Esophagus (tissue), 2 donors: ENCODE data around the gene CCDC177. TPM values are rescaled to one million over a fixed set of nuclear protein-coding genes. Genes with fewer than 3 reads are reported as not detected.
A peak's percentile ranks its signal among the peaks of the same experiment; 100 is the strongest.

Experiments
- H3K27ac ChIP-seq, 2 donors: one replicate each; pipeline ENCODE4 v1.5.1; 2013; ENCODE audit warnings: low read depth in 2 of 2, mild to moderate bottlenecking in 2 of 2, inconsistent platforms in 1 of 2, low read length in 1 of 2, moderate library complexity in 1 of 2
- H3K27me3 ChIP-seq, 2 donors: one replicate each; pipeline ENCODE4 v1.6.1; 2013; ENCODE audit warnings: low read length in 2 of 2, control low read depth in 1 of 2, mild to moderate bottlenecking in 1 of 2; ENCODE audit not compliant: insufficient read depth in 2 of 2, control insufficient read depth in 1 of 2
- H3K36me3 ChIP-seq, 2 donors: one replicate each; pipeline ENCODE4 v1.6.1; 2013; ENCODE audit warnings: low read length in 1 of 2; ENCODE audit not compliant: control insufficient read depth in 2 of 2, insufficient read depth in 2 of 2
- H3K4me1 ChIP-seq, 2 donors: one replicate each; pipeline ENCODE4 v1.6.1; 2013; ENCODE audit warnings: low read length in 1 of 2; ENCODE audit not compliant: control insufficient read depth in 2 of 2, insufficient read depth in 2 of 2
- H3K4me3 ChIP-seq, 2 donors: one replicate each; pipeline ENCODE4 v1.5.1; 2013; ENCODE audit warnings: low read length in 2 of 2, mild to moderate bottlenecking in 2 of 2, low read depth in 1 of 2, moderate library complexity in 1 of 2
- H3K9me3 ChIP-seq, 2 donors: one replicate each; pipeline ENCODE4 v1.6.1; 2013; ENCODE audit warnings: mild to moderate bottlenecking in 2 of 2, low read depth in 1 of 2, low read length in 1 of 2, moderate library complexity in 1 of 2; ENCODE audit not compliant: control insufficient read depth in 2 of 2, insufficient read depth in 1 of 2
- WGBS, 2 donors: extraction: QIAGEN DNeasy Blood & Tissue Kit; methylation state at CpG; one replicate each; pipeline ENCODE4 v1.1.7; 2013; 5-methylcytosine and 5-hydroxymethylcytosine counted together
- polyA plus RNA-seq, 2 donors: library from polyadenylated mRNA; stranded (reverse); fragments of 200-250 nt; gene quantifications; one replicate each; pipeline ENCODE4 v1.2.3, GENCODE V29; 2013
- donor health status: healthy with polysubstance abuse.
- donor health status: Bipolar disorder and iron deficiency.

CCDC177 gene
- under 1 TPM; 0.01 to 0.04 TPM for polyA plus RNA-seq

DNA sequence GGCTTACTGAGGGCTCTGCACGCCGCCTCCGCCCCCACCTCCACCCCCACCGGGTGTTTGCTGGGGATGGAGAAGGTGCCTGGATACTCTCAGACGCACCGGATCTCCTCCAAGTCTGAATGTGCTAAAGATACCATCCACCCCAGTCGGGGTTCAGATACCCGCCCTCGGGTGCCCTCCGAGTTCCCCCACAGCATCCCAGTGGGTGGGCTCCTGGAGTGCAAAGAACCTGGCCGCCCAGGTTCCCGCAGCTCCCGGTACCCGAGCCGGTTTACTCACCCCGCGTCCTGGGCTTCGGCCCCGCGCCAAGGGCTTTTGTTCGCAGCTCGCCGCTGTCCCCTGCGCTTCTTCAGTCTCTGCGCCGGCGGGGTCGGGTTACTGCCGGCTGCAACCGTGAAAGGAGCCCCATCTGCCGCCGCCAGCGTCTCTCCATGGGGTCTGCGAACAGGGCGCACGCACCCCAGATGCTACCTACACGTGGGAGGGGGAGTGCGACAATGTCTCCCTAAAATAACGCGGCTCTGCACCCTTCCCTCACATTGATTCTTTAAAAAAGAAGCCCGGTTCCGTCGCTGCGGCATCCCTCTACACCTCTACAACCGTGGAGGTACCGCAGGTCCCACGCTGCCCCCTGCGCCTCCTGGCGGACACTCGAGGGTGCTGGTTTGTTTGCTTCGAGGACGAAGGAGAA, at the start of gene CCDC177:
Gene CCDC177, minus strand, starts transcription at position 609 of the 691 bp plus-strand sequence. CDS start 1,249 bp downstream, outside the sequence.
- 0 to 1% methylated on average over 52 of the region's 52 CpGs for WGBS, 2 donors
- H3K9me3 ChIP-seq: peaks cover 0 to 8% of the 10 kb centered on the region in 2 donors

DNA sequence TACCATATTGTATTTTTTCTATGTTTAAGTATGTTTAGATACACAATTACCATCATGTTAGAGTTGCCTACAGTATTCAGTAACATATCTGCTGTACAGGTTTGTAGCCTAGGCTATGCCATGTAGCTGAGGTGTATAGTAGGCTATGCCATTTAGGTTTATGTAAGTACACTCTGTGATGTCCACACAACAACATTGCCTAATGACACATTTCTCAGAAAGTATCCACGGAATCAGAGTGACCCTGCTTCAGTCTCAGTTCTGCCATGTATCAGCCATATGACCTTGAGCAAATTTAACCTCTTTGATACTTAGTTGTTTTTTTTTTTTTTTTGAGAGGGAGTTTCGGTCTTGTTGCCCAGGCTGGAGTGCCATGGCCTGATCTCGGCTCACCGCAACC, 49.5 kb upstream of the CCDC177 start:
- H3K4me3 ChIP-seq: no peak overlapping the region
- no peak overlapping the region for H3K27ac ChIP-seq
- H3K27me3 ChIP-seq: no peaks in the 10 kb centered on the region
- no peaks in the 10 kb centered on the region for H3K9me3 ChIP-seq
- 88 to 93% methylated on average over 4 of the region's 4 CpGs for WGBS, 2 donors
- no peaks in the 10 kb centered on the region for H3K36me3 ChIP-seq
- H3K4me1 ChIP-seq: peaks cover under 1 to 5% of the 10 kb centered on the region in 2 donors

More for the DNA sequence above, at the start of gene CCDC177:
- peaks cover 0 to 25% of the 10 kb centered on the region in 2 donors for H3K27me3 ChIP-seq
- H3K36me3 ChIP-seq: no peaks in the 10 kb centered on the region
- peaks cover 12 to 23% of the 10 kb centered on the region in 2 donors for H3K4me1 ChIP-seq
- no peak within 1 kb of the TSS for H3K27ac ChIP-seq
- peak within 1 kb of the TSS in 1 of 2 donors; percentile 21 for H3K4me3 ChIP-seq

DNA sequence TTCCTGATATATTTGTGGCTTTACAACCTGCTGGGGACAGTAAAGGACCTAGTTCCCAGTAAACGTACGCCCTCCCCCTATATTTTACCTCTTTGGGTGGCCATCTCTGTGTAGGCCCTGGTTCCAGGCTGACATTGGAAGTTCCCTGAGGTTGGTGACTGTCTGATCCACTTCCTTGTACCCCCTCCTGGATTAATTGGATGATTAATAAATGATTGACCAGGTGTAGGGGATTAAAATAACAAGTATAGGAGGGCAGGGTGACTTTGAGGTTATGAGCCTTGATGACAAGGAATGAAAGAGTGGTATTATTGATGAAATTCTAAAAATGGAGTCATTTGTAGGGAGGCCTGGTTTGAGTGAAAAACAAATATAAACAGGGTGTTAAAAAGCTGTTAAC, 46.3 kb upstream of the CCDC177 start:
- WGBS, 2 donors: 72 to 82% methylated on average over 2 of the region's 2 CpGs
- H3K36me3 ChIP-seq: no peaks in the 10 kb centered on the region
- no peaks in the 10 kb centered on the region for H3K27me3 ChIP-seq
- H3K4me1 ChIP-seq: peaks cover 0 to 5% of the 10 kb centered on the region in 2 donors
- H3K27ac ChIP-seq: peak overlapping the region in 1 of 2 donors; percentile 49
- H3K4me3 ChIP-seq: no peak overlapping the region
- no peaks in the 10 kb centered on the region for H3K9me3 ChIP-seq

DNA sequence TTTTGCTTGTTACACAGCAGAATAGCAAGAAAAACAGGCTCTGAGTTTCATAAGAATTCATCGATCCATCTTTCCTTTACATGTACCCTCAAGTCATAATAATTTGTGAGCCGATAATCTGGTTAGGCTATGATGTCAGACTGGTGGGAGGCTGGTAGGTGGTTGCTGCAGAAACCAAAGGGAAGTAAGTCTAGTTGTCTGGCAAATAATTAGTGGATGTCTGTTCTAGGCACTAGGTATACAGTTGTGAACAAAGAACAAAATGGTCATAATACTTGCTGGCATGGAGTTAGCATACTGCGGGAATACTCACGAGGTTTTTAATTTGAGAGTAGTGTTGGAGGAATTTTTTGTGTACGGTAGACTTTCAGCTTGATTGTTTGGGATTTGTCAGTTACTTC, 45.5 kb upstream of the CCDC177 start:
- Histone ChIP-seq H3K27ac (no peak overlapping the region), H3K4me1 (peaks cover 0 to 5% of the 10 kb centered on the region in 2 donors), H3K9me3 (no peaks in the 10 kb centered on the region), H3K36me3 (no peaks in the 10 kb centered on the region), H3K27me3 (no peaks in the 10 kb centered on the region), H3K4me3 (no peak overlapping the region)
- 41 to 49% methylated on average over 5 of the region's 5 CpGs for WGBS, 2 donors

DNA sequence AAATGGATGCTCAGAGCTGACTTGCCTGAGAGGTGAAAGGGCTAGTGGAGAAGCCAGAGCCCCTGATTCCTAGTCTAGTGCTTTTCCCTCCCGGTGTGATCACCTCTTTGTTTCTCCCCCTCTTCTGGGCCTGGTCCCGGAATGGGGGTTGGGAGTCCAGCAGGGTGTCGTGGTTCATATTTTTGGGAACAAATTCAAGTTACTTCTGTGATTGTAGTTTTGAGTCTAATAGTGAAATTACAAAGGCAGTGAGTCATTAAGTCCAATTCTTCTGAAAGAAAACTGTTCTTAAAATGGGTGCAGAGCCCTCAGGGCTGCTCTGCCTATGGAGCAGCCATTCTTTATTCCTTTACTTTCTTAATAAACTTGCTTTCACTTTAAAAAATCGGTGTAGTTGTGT, 44.3 kb upstream of the CCDC177 start:
- Histone ChIP-seq H3K9me3 (no peaks in the 10 kb centered on the region), H3K36me3 (no peaks in the 10 kb centered on the region), H3K27ac (peak overlapping the region in 1 of 2 donors; percentile 41), H3K27me3 (no peaks in the 10 kb centered on the region), H3K4me1 (peaks cover 0 to 10% of the 10 kb centered on the region in 2 donors), H3K4me3 (peak overlapping the region in 1 of 2 donors; percentile 5)
- 22 to 38% methylated on average over 4 of the region's 4 CpGs for WGBS, 2 donors

DNA sequence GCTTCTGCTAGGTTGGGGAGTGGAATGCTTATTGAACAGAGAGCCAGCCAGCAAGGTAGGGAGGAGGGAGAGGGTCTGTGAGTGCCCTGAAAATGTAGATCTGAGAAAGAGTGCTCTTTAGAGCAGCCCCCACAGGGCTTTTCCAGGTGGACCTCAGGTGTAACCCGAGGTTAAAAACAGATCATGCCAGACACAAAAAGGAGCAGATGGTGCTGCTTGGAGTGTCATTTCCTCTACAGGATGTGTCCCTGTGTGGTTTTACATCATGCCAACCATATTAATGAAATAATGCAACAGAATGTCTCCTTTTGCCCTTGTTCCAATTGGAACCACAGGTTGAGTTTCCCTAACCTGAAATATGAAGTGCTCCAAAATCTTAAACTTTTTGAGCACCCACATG, 43.1 kb upstream of the CCDC177 start:
- Histone ChIP-seq H3K36me3 (no peaks in the 10 kb centered on the region), H3K4me3 (no peak overlapping the region), H3K9me3 (no peaks in the 10 kb centered on the region), H3K27ac (peak overlapping the region; percentile 29 to 67), H3K4me1 (peaks cover 0 to 10% of the 10 kb centered on the region in 2 donors), H3K27me3 (no peaks in the 10 kb centered on the region)
- 24 to 43% methylated on average over 1 of the region's 1 CpG for WGBS, 2 donors

DNA sequence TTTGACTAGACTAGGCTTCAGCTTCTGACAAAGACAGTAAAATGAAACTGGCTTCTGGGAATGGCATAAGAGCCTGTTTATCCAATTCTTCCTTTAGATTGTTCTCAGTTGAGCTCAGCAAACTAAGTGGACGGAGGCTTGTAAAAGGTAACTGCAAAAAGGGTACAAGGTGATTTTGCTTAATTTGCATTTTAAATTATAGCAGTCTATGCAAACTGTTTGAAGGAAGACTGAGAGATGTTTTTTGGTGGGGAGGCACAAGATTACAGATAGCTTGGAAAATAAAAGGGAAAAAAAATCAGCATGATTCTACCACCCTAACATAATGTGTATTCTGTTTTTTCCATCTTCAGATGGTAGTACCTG, 41.7 kb upstream of the CCDC177 start:
- H3K36me3 ChIP-seq: no peaks in the 10 kb centered on the region
- 34 to 51% methylated on average over 1 of the region's 1 CpG for WGBS, 2 donors
- H3K4me1 ChIP-seq: peaks cover 0 to 10% of the 10 kb centered on the region in 2 donors
- H3K27me3 ChIP-seq: no peaks in the 10 kb centered on the region
- peak overlapping the region; percentile 85 to 95 for H3K27ac ChIP-seq
- peak overlapping the region in 1 of 2 donors; percentile 87 for H3K4me3 ChIP-seq
- H3K9me3 ChIP-seq: no peaks in the 10 kb centered on the region

GRCh38 chr14:69615496-69616407, 41.1 kb upstream of the CCDC177 start:
- Histone ChIP-seq H3K36me3 (no peaks in the 10 kb centered on the region), H3K27me3 (no peaks in the 10 kb centered on the region), H3K27ac (peak overlapping the region; percentile 85 to 95), H3K9me3 (no peaks in the 10 kb centered on the region), H3K4me3 (peak overlapping the region; percentile 13 to 87), H3K4me1 (peaks cover 0 to 8% of the 10 kb centered on the region in 2 donors)
- WGBS, 2 donors: 12 to 14% methylated on average over 9 of the region's 9 CpGs

GRCh38 chr14:69615121-69615495, 40.4 kb upstream of the CCDC177 start:
- Histone ChIP-seq H3K4me1 (peaks cover 0 to 8% of the 10 kb centered on the region in 2 donors), H3K9me3 (no peaks in the 10 kb centered on the region), H3K27me3 (no peaks in the 10 kb centered on the region), H3K36me3 (no peaks in the 10 kb centered on the region), H3K27ac (peak overlapping the region; percentile 85 to 95), H3K4me3 (peak overlapping the region in 1 of 2 donors; percentile 87)
- WGBS, 2 donors: 37 to 41% methylated on average over 5 of the region's 5 CpGs
